ENCODE results near the gene ST6GAL2.

- no peak for TF ChIP-seq POLR2A (IDR thresholded peaks at IDR 0.05)
- TF ChIP-seq, protein P1, sequence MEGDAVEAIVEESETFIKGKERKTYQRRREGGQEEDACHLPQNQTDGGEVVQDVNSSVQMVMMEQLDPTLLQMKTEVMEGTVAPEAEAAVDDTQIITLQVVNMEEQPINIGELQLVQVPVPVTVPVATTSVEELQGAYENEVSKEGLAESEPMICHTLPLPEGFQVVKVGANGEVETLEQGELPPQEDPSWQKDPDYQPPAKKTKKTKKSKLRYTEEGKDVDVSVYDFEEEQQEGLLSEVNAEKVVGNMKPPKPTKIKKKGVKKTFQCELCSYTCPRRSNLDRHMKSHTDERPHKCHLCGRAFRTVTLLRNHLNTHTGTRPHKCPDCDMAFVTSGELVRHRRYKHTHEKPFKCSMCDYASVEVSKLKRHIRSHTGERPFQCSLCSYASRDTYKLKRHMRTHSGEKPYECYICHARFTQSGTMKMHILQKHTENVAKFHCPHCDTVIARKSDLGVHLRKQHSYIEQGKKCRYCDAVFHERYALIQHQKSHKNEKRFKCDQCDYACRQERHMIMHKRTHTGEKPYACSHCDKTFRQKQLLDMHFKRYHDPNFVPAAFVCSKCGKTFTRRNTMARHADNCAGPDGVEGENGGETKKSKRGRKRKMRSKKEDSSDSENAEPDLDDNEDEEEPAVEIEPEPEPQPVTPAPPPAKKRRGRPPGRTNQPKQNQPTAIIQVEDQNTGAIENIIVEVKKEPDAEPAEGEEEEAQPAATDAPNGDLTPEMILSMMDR (IDR thresholded peaks at IDR 0.05), result no peak
These were observed 127.0 kb downstream of the ST6GAL2 start for GRCh38 chr2:106758901-106759497.

All from body of pancreas (tissue), 4 donors.